Head of caudate nucleus (tissue), 42 donors: ENCODE measurements around the gene INTS12.

Experiments used
- DNase-seq, 42 donors: peaks; one replicate each; pipeline versions ENCODE4 v3.0.0 to v3.0.0-alpha.2; 2020 to 2021; ENCODE audit warnings: mixed read lengths in 7 of 42
- intact Hi-C: fragments of 100-400 bp; cut with DNase I; formaldehyde crosslinking; loops from one replicate; pipeline ENCODE4 v1.15.0; 2022

INTS12 gene

DNA sequence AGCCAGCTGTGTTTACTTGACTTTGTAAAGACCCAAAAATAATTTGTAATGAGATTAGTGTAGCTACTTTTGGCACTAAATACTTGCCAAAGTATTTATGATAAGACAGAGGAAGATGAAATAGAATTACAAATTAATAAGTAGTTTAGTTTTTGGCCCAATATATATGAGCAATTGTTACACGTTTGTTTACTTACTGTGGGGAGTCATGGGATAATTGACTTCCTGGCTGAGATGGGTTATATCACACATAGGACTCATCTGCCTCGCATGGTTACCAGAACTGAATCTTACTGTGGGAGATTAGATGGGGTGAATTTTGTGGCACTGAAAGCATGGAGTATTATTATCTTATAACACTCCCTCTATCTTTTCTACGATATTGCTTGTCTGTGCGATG is 66.6 kb downstream of the INTS12 start:
- intact Hi-C loops = no loop called here
- DNase-seq = no peak

- DNase-seq = peak; percentile 32 to 91 (median 75)
Observed at GRCh38 chr4:105637408-105638176, 70.9 kb downstream of the INTS12 start.

DNA sequence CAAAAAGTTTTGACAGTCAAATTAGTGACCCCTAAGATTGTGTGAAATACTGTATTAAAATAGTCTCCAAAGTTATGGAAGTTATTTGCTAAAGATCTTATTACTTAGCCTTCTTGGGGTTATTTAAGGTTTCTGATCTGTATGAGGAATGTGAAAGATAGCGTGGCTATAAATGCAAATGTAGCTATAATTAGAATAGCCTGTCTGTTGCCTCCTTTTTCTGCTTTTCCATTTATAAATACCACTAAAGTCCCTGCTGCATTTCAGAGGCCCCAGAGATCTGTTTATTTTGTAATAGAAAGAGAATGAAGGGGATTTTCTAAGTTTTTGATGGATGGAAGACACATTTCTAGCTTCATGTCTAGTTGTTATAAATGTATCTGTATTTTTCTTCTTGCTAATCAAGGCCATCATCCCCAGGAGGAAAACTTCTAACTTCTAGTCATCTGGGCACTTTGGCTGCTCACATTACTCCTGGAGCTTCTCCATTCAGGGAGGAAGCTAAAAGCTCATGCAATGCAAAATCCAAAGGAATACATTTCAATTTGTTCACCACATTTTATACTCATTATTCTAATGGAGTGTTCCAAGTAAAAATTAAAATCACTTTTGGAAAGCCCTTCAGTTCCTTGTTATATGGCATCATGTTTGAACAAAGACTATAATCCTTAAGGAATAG is 73.9 kb downstream of the INTS12 start:
- no peak for DNase-seq
- intact Hi-C loops = no loop called here

More at GRCh38 chr4:105637408-105638176, 70.9 kb downstream of the INTS12 start:
- intact Hi-C loops = no loop called here

DNA sequence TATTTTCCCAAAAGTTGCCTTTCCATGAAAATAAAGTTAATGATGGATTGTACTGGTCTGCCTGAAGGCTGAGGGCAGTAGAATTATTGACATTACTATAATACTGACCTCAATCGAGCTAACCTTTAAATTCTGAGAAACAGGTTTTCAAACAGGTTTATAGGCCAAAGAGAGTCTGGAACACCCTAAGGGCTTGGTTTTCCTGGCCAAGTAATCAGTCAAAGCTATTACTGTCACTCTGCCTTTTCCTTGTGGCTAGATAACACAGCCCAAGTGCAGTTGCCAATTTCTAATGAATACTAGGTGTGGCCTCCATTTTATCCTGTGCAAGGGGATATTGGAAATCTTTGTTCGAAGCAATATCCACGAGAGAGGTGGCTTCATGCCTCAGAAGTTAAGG is 75.2 kb downstream of the INTS12 start:
- no peak for DNase-seq
- intact Hi-C loops = no loop called here
